Measurements from ENCODE around the gene ATP2A3.

DNA sequence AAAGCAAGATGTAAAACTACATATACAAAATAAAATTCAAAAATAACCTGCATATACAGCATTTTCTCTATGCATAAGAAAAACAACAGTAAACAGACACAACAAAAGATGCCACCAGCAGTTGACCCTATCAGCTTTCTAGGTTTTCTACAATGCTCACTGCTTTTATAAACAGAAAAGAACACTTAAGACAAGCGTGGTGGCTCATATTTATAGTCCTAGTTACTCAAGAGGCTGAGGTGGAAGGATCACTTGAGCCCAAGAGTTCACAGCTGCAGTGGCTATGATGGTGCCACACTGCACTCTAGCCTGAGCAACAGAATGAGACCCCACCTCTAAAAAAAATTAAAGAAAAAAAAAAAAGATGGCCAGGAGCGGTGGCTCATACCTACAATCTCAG is 46.5 kb upstream of the ATP2A3 start:
- TF ChIP-seq, protein P1, sequence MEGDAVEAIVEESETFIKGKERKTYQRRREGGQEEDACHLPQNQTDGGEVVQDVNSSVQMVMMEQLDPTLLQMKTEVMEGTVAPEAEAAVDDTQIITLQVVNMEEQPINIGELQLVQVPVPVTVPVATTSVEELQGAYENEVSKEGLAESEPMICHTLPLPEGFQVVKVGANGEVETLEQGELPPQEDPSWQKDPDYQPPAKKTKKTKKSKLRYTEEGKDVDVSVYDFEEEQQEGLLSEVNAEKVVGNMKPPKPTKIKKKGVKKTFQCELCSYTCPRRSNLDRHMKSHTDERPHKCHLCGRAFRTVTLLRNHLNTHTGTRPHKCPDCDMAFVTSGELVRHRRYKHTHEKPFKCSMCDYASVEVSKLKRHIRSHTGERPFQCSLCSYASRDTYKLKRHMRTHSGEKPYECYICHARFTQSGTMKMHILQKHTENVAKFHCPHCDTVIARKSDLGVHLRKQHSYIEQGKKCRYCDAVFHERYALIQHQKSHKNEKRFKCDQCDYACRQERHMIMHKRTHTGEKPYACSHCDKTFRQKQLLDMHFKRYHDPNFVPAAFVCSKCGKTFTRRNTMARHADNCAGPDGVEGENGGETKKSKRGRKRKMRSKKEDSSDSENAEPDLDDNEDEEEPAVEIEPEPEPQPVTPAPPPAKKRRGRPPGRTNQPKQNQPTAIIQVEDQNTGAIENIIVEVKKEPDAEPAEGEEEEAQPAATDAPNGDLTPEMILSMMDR (IDR thresholded peaks at IDR 0.05): no peak
- no peak for TF ChIP-seq POLR2A (IDR thresholded peaks at IDR 0.05)
- no peak for TF ChIP-seq POLR2AphosphoS5 (IDR thresholded peaks at IDR 0.05)

Measured in breast epithelium (tissue), 3 donors.